RPMI8226 (cell line): Measurements from ENCODE around the gene MAPK7.
A peak's percentile ranks its signal among the peaks of the same experiment; 100 is the strongest.
"Not testable (repeated sequence)": the region's sequence is repeated elsewhere in the genome, so short reads cannot be mapped to it uniquely, and the experiment has no call there.

Experiments used
- DNase-seq: peaks from one replicate; pipeline ENCODE4 v3.0.0-alpha.2; 2015

The MAPK7 gene

GRCh38 chr17:19343671-19344151 lies 34.6 kb upstream of the MAPK7 start:
- DNase-seq = no peak

GRCh38 chr17:19344311-19345066 lies 33.8 kb upstream of the MAPK7 start:
- DNase-seq = no peak

GRCh38 chr17:19345067-19345460 lies 33.2 kb upstream of the MAPK7 start:
- no peak for DNase-seq

- DNase-seq = no peak
Observed at GRCh38 chr17:19345486-19346350, 32.6 kb upstream of the MAPK7 start.

GRCh38 chr17:19346351-19347255 lies 31.7 kb upstream of the MAPK7 start:
- DNase-seq = no peak

- no peak for DNase-seq
Observed at GRCh38 chr17:19347323-19348080, 30.8 kb upstream of the MAPK7 start.

- DNase-seq = no peak
Observed at GRCh38 chr17:19348081-19348650, 30.1 kb upstream of the MAPK7 start.

- DNase-seq = no peak
Observed at GRCh38 chr17:19348806-19349205, 29.5 kb upstream of the MAPK7 start.

- DNase-seq = not testable (repeated sequence)
Observed at GRCh38 chr17:19353401-19353800, 24.9 kb upstream of the MAPK7 start.

- no peak for DNase-seq
Observed at GRCh38 chr17:19354748-19355147, 23.6 kb upstream of the MAPK7 start.

GRCh38 chr17:19357351-19357750 lies 20.9 kb upstream of the MAPK7 start:
- no peak for DNase-seq

GRCh38 chr17:19357761-19358160 lies 20.5 kb upstream of the MAPK7 start:
- DNase-seq = no peak

- DNase-seq = no peak
Observed at GRCh38 chr17:19359151-19359550, 19.1 kb upstream of the MAPK7 start.

- no peak for DNase-seq
Observed at GRCh38 chr17:19359856-19360255, 18.4 kb upstream of the MAPK7 start.

- DNase-seq = no peak
Observed at GRCh38 chr17:19360772-19361171, 17.5 kb upstream of the MAPK7 start.

GRCh38 chr17:19361326-19361725 lies 17.0 kb upstream of the MAPK7 start:
- no peak for DNase-seq

GRCh38 chr17:19361944-19362276 lies 16.4 kb upstream of the MAPK7 start:
- no peak for DNase-seq

GRCh38 chr17:19362277-19363113 lies 15.8 kb upstream of the MAPK7 start, which contains the start of gene B9D1:
Gene B9D1 (minus strand): TSS chr17:19362723. CDS start chr17:19362569, 154 bp downstream.
- peak; percentile 91 for DNase-seq

- no peak for DNase-seq
Observed at GRCh38 chr17:19363114-19363438, 15.2 kb upstream of the MAPK7 start.

- DNase-seq = no peak
Observed at GRCh38 chr17:19363460-19364035, 14.8 kb upstream of the MAPK7 start.
